LNCaP clone FGC (cell line): Measurements from ENCODE around the gene FCER2.

Source experiments
- DNase-seq: peaks from one replicate; pipeline ENCODE4 v3.0.0-alpha.2; 2011; ENCODE audit warnings: low read depth
- H3K4me3 ChIP-seq: 2 replicates; pipeline ENCODE4 v1.5.1; 2011; ENCODE audit warnings: mild to moderate bottlenecking, low read depth, low read length, control low read depth
- CTCF ChIP-seq: IDR thresholded peaks from 2 replicates; pipeline ENCODE4 v1.5.1; 2012; ENCODE audit warnings: mild to moderate bottlenecking; ENCODE audit not compliant: control insufficient read depth, insufficient read depth; ENCODE audit errors: extremely low read depth

Gene FCER2

GRCh38 chr19:7704280-7705060 lies 2.5 kb upstream of the FCER2 start:
- no peak for DNase-seq
- H3K4me3 ChIP-seq, result no peak overlapping the region
- TF ChIP-seq CTCF, result no peak

GRCh38 chr19:7703332-7703731 lies 1.4 kb upstream of the FCER2 start:
- H3K4me3 ChIP-seq, result no peak overlapping the region
- DNase-seq, result no peak
- TF ChIP-seq CTCF, result no peak

GRCh38 chr19:7701049-7701653 lies 780 bp downstream of the FCER2 start:
- no peak overlapping the region for H3K4me3 ChIP-seq
- no peak for DNase-seq
- TF ChIP-seq CTCF, result no peak

GRCh38 chr19:7699417-7700401 lies 2.2 kb downstream of the FCER2 start:
- no peak for DNase-seq
- no peak overlapping the region for H3K4me3 ChIP-seq
- TF ChIP-seq CTCF, result no peak

- no peak for DNase-seq
- H3K4me3 ChIP-seq, result no peak overlapping the region
- TF ChIP-seq CTCF, result no peak
Measured at GRCh38 chr19:7699003-7699402, 2.9 kb downstream of the FCER2 start.

- DNase-seq, result no peak
- H3K4me3 ChIP-seq, result no peak overlapping the region
- TF ChIP-seq CTCF, result no peak
Measured at GRCh38 chr19:7698583-7698982, 3.3 kb downstream of the FCER2 start.
